CD8-positive, alpha-beta memory T cell (primary cell): ENCODE data around the gene RAVER1. TPM values are rescaled to one million over a fixed set of nuclear protein-coding genes. Genes with fewer than 3 reads are reported as not detected.
"Not testable (repeated sequence)": the region's sequence is repeated elsewhere in the genome, so short reads cannot be mapped to it uniquely, and the experiment has no call there.

ENCODE experiments used
- CTCF ChIA-PET: fragments of 350-600 bp; sonication (Branson Sonifier 250); formaldehyde crosslinking; loops from one replicate; lab custom pipeline; 2021; ENCODE audit warnings: antibody characterized with exemption; lab: Charles Lee
- POLR2A ChIA-PET: fragments of 350-600 bp; sonication (Branson Sonifier 250); formaldehyde crosslinking; loops from one replicate; lab custom pipeline; 2021; ENCODE audit warnings: antibody characterized with exemption; lab: Charles Lee
- DNase-seq, 5 donors: peaks; one replicate each; pipeline versions ENCODE4 v3.0.0 to v3.0.0-alpha.2; 2020 to 2022; ENCODE audit warnings: mixed read lengths in 1 of 5
- H3K27ac ChIP-seq: one replicate; pipeline ENCODE4 v1.7.0; 2013; ENCODE audit warnings: low read depth, mild to moderate bottlenecking, low read length, moderate library complexity
- H3K27me3 ChIP-seq: 2 replicates; pipeline ENCODE4 v1.7.0; 2013; ENCODE audit warnings: low read length, mild to moderate bottlenecking; ENCODE audit not compliant: insufficient read depth, poor library complexity, severe bottlenecking
- H3K36me3 ChIP-seq: 2 replicates; pipeline ENCODE4 v1.7.0; 2013; ENCODE audit warnings: mild to moderate bottlenecking, low read length, moderate library complexity; ENCODE audit not compliant: insufficient read depth
- H3K4me1 ChIP-seq: 2 replicates; pipeline ENCODE4 v1.7.0; 2013; ENCODE audit warnings: mild to moderate bottlenecking, low read length, moderate library complexity; ENCODE audit not compliant: insufficient read depth
- H3K4me3 ChIP-seq: 2 replicates; pipeline ENCODE4 v1.7.0; 2013; ENCODE audit warnings: mild to moderate bottlenecking, low read length
- H3K9me3 ChIP-seq: 2 replicates; pipeline ENCODE4 v1.7.0; 2013; ENCODE audit warnings: mild to moderate bottlenecking, low read length
- H3K27ac Mint-ChIP-seq, 8 donors: one replicate each; pipeline ENCODE4 v1.8.0; 2020 to 2021; ENCODE audit warnings: mixed read lengths in 8 of 8, mild to moderate bottlenecking in 6 of 8, inconsistent platforms in 3 of 8, moderate library complexity in 3 of 8
- H3K27me3 Mint-ChIP-seq, 2 donors: one replicate each; pipeline ENCODE4 v1.8.0; 2020 to 2021; ENCODE audit warnings: mixed read lengths in 2 of 2, mild to moderate bottlenecking in 1 of 2, moderate library complexity in 1 of 2
- H3K36me3 Mint-ChIP-seq, 3 donors: one replicate each; pipeline ENCODE4 v1.8.0; 2020 to 2021; ENCODE audit warnings: mixed read lengths in 3 of 3, inconsistent platforms in 1 of 3, mild to moderate bottlenecking in 1 of 3
- H3K4me1 Mint-ChIP-seq, 3 donors: one replicate each; pipeline ENCODE4 v1.8.0; 2020 to 2021; ENCODE audit warnings: mixed read lengths in 3 of 3, inconsistent platforms in 1 of 3, mild to moderate bottlenecking in 1 of 3
- H3K4me3 Mint-ChIP-seq, 7 donors: one replicate each; pipeline ENCODE4 v1.8.0; 2020 to 2021; ENCODE audit warnings: mixed read lengths in 7 of 7, mild to moderate bottlenecking in 6 of 7, moderate library complexity in 4 of 7, inconsistent platforms in 2 of 7
- H3K9me3 Mint-ChIP-seq, 5 donors: one replicate each; pipeline ENCODE4 v1.8.0; 2020 to 2022; ENCODE audit warnings: mixed read lengths in 5 of 5, mild to moderate bottlenecking in 3 of 5, moderate library complexity in 2 of 5, inconsistent platforms in 1 of 5
- polyA plus RNA-seq: library from polyadenylated mRNA; unstranded; fragments of 300-500 nt; fragmentation: Illumina TruSeq; gene quantifications from one replicate; pipeline ENCODE4 v1.2.3, GENCODE V29; 2021
- total RNA-seq, 2 experiments: library from RNA; stranded (reverse); gene quantifications; one replicate each; pipeline ENCODE4 v1.2.3, GENCODE V29; 2021

Gene RAVER1
- total and polyA plus RNA-seq, 3 experiments from 2014 or later, result 24.1 to 98.5 (median 91.5) TPM

DNA sequence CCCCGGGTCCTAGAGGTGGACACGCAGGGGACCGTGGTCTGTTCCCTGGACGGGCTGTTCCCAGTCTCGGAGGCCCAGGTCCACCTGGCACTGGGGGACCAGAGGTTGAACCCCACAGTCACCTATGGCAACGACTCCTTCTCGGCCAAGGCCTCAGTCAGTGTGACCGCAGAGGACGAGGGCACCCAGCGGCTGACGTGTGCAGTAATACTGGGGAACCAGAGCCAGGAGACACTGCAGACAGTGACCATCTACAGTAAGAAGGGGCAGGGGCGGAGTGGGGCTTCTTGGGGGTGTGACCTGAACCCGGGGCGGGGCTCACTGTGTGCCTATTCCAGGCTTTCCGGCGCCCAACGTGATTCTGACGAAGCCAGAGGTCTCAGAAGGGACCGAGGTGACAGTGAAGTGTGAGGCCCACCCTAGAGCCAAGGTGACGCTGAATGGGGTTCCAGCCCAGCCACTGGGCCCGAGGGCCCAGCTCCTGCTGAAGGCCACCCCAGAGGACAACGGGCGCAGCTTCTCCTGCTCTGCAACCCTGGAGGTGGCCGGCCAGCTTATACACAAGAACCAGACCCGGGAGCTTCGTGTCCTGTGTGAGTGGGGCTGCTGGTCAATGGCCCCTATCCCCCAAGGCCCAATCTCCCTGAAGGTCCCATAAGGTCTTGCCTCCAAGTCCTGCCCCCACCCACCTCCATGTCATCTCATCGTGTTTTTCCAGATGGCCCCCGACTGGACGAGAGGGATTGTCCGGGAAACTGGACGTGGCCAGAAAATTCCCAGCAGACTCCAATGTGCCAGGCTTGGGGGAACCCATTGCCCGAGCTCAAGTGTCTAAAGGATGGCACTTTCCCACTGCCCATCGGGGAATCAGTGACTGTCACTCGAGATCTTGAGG, 49.0 kb downstream of the RAVER1 start:
- Mint-ChIP-seq H3K4me3 (no peak overlapping the region), H3K36me3 (peaks cover 12 to 46% (median 15%) of the 10 kb centered on the region in 3 donors), H3K9me3 (no peaks in the 10 kb centered on the region), H3K4me1 (peaks cover 45 to 54% (median 49%) of the 10 kb centered on the region in 3 donors), H3K27ac (no peak overlapping the region), H3K27me3 (peaks cover 12 to 19% of the 10 kb centered on the region in 2 donors)
- Histone ChIP-seq H3K27ac (no peak overlapping the region), H3K27me3 (peaks cover 17% of the 10 kb centered on the region), H3K4me1 (peaks cover 34% of the 10 kb centered on the region), H3K4me3 (no peak overlapping the region), H3K36me3 (peaks cover 10% of the 10 kb centered on the region), H3K9me3 (no peaks in the 10 kb centered on the region)
- ChIA-PET CTCF (interaction anchor here (0.6 to 1.2 kb wide), 2 partner anchors 14 to 106 kb away, joined by 3 read pairs; no protein-coding TSS in a partner anchor), POLR2A (no interaction called here)
- DNase-seq, result no peak

DNA sequence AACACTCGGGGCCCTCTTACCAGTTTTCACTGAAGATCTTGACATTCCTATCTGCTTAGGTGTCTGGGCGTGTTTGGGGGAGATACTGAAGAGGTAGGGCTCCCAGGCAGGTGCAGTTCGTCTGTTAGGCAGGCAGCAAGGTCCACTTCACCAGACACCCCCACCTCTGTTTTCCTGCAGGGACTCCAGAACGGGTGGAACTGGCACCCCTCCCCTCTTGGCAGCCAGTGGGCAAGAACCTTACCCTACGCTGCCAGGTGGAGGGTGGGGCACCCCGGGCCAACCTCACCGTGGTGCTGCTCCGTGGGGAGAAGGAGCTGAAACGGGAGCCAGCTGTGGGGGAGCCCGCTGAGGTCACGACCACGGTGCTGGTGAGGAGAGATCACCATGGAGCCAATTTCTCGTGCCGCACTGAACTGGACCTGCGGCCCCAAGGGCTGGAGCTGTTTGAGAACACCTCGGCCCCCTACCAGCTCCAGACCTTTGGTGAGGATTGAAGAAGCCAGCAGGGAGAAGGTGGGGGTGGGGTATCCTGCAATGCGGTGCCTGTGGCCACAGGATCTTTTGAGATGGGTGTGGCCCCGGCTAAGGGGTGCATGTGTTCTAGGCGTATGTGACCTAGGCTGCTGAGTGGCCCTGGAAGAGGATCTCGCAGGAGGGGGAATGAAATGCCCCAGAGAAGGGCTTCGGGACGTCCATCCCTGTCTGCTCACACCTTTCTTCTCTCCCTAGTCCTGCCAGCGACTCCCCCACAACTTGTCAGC, 49.8 kb downstream of the RAVER1 start:
- Mint-ChIP-seq H3K9me3 (no peaks in the 10 kb centered on the region), H3K4me3 (no peak overlapping the region), H3K36me3 (peaks cover 12 to 50% (median 16%) of the 10 kb centered on the region in 3 donors), H3K27me3 (peaks cover 5 to 11% of the 10 kb centered on the region in 2 donors), H3K4me1 (peaks cover 40 to 52% (median 46%) of the 10 kb centered on the region in 3 donors), H3K27ac (peak overlapping the region in 2 of 8 donors; percentile 29 to 58)
- Histone ChIP-seq H3K36me3 (peaks cover 10% of the 10 kb centered on the region), H3K4me1 (peaks cover 26% of the 10 kb centered on the region), H3K27me3 (peaks cover 12% of the 10 kb centered on the region), H3K27ac (no peak overlapping the region), H3K4me3 (no peak overlapping the region), H3K9me3 (no peaks in the 10 kb centered on the region)
- no peak for DNase-seq
- ChIA-PET CTCF (interaction anchor here (1.2 kb wide), 1 partner anchor 13 kb away, joined by 3 read pairs; no protein-coding TSS in a partner anchor), POLR2A (no interaction called here)

DNA sequence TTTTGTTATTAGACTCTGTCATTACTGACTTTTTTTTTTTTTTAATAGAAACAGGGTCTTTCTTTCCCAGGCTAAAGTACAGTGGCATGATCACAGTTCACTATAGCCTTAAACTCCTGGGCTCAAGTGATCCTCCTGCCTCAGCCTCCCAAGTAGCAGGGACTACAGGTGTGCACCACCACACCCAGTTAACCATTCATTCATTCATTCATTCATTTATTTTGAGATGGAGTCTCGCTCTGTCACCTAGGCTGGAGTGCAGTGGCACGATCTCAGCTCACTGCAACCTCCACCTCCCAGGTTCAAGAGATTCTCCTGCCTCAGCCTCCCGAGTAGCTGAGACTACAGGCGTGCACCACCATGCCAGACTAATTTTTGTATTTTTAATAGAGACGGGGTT, 51.3 kb downstream of the RAVER1 start:
- H3K4me3 ChIP-seq, DNase-seq, H3K9me3 ChIP-seq, POLR2A ChIA-PET, H3K27me3 Mint-ChIP-seq, H3K27me3 ChIP-seq, H3K4me3 Mint-ChIP-seq, H3K27ac ChIP-seq, CTCF ChIA-PET, H3K36me3 ChIP-seq, H3K9me3 Mint-ChIP-seq: not testable (repeated sequence)
- peaks cover 12% of the 10 kb centered on the region for H3K4me1 ChIP-seq
- H3K4me1 Mint-ChIP-seq, result peaks cover 32 to 45% (median 37%) of the 10 kb centered on the region in 3 donors
- H3K36me3 Mint-ChIP-seq, result peaks cover 12 to 58% (median 16%) of the 10 kb centered on the region in 3 donors
- H3K27ac Mint-ChIP-seq, result peak overlapping the region in 1 of 8 donors; percentile 75

DNA sequence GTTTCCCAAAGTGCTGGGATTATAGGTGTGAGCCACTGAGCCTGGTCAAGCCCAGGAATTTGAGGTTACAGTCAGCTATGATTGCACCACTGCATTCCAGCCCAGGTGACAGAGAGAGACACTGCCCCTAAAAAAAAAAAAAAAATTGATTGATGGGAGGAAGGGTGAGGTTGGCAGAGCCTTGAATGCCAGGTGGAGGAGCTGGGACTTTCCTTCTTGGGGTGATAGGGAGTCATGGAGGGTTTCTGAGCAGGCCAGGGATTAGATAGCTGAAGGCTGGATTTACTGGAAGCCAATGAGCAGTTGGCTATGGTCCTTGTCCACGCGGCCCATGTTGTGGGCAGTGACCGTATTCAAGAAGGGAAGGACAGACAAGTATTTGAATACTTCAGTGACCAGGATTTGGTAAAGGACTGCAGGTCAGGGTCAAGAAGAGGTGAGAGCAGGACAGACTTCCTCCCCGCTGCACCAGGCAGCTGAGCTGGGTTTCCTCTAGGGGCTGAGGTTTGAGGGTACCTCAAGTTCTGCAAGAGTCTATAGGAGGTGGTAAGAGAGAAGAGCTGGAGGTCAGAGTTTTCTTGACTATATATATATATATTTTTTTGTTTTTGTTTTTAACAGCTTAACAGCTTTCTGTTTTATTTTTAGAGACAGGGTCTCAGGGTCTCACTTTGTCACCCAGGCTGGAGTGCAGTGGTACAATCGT, 53.4 kb downstream of the RAVER1 start:
- Histone ChIP-seq H3K4me1 (no peaks in the 10 kb centered on the region), H3K9me3 (no peaks in the 10 kb centered on the region), H3K4me3 (no peak overlapping the region), H3K36me3 (peaks cover 2% of the 10 kb centered on the region), H3K27me3 (no peaks in the 10 kb centered on the region), H3K27ac (no peak overlapping the region)
- no peaks in the 10 kb centered on the region for H3K9me3 Mint-ChIP-seq
- no peaks in the 10 kb centered on the region for H3K27me3 Mint-ChIP-seq
- no peak for DNase-seq
- peak overlapping the region in 6 of 7 donors; percentile 9 to 72 (median 58) for H3K4me3 Mint-ChIP-seq
- POLR2A ChIA-PET, result interaction anchor here (0.7 to 1.3 kb wide), 3 partner anchors 10 to 281 kb away, joined by 4 to 13 read pairs (median 5); partner anchors contain the start of gene ICAM1
- peaks cover 17 to 30% (median 24%) of the 10 kb centered on the region in 3 donors for H3K4me1 Mint-ChIP-seq
- H3K27ac Mint-ChIP-seq, result peak overlapping the region; percentile 24 to 95 (median 92)
- CTCF ChIA-PET, result interaction anchor here (0.9 to 3.4 kb wide), 6 partner anchors 10 to 109 kb away, joined by 3 to 27 read pairs (median 6); partner anchors contain the start of gene ICAM1
- peaks cover 3 to 50% (median 5%) of the 10 kb centered on the region in 3 donors for H3K36me3 Mint-ChIP-seq

DNA sequence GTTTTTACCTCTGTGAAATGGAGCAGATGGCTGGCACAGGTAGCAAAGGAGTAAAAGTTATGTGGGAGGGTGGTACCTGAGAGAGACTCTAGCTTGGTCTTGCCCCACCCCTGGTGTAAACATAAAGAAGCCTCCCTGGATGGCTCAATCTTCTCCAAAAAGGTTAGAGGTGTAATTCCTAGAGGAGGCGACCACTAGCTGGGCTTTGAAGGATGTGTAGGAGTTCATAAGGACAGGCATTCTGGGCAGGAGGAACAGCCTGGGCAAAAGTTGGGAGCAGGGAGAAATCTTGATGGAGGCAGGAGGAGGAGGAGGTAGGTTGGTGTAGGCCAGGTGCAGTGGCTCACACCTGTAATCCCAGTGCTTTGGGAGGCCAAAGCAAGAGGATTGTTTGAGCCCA, 54.4 kb downstream of the RAVER1 start:
- Histone ChIP-seq H3K27me3 (no peaks in the 10 kb centered on the region), H3K36me3 (no peaks in the 10 kb centered on the region), H3K9me3 (no peaks in the 10 kb centered on the region), H3K4me3 (no peak overlapping the region), H3K4me1 (no peaks in the 10 kb centered on the region), H3K27ac (no peak overlapping the region)
- CTCF ChIA-PET, result interaction anchor here (1.5 to 3.4 kb wide), 3 partner anchors 9 to 109 kb away, joined by 3 to 27 read pairs (median 17); partner anchors contain the start of gene ICAM1
- H3K27me3 Mint-ChIP-seq, result peaks cover 0 to 1% of the 10 kb centered on the region in 2 donors
- H3K36me3 Mint-ChIP-seq, result peaks cover 0 to 47% (median 4%) of the 10 kb centered on the region in 3 donors
- H3K4me3 Mint-ChIP-seq, result peak overlapping the region in 3 of 7 donors; percentile 18 to 61 (median 52)
- POLR2A ChIA-PET, result no interaction called here
- H3K27ac Mint-ChIP-seq, result peak overlapping the region in 5 of 8 donors; percentile 11 to 87 (median 73)
- H3K9me3 Mint-ChIP-seq, result no peaks in the 10 kb centered on the region
- peaks cover 23 to 37% (median 27%) of the 10 kb centered on the region in 3 donors for H3K4me1 Mint-ChIP-seq
- no peak for DNase-seq

DNA sequence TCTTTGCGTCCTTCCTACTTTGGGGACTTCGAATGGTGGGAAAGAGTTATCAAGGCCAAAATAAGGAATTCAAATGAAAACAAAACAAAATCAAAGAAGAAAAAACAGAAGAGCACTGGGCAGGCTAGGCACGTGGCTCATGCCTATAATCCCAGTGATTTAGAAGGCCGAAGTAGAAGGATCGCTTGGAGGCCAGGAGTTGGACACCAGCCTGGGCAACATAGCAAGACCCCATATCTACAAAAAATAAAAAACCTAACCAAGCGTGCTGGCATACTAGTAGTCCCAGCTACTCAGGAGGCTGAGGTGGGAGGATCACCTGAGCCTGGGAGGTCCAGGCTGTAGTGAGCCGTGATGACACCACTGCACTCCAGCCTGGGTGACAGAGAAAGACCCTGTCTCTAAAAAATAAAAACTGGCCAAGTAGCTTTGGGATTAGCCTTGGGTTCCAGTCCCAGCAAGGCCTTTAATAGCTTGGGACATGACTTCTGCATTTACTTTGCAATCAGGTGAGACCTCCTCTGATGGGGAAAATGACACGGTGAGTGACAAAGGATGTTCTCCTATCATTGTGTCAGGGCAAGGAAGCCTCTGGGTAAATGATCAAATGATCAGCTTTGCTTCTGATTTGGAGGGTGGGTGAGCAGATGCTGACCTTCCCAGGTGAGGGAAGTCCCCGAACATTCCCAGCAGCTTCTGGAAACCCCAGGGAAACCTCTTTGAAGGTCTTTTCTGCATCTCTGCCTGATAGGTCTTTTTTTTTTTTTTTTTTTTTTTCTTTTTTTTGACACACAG, 55.3 kb downstream of the RAVER1 start:
- Mint-ChIP-seq H3K9me3 (no peaks in the 10 kb centered on the region), H3K27me3 (peaks cover 0 to 1% of the 10 kb centered on the region in 2 donors), H3K27ac (peak overlapping the region in 5 of 8 donors; percentile 18 to 38 (median 27)), H3K4me1 (peaks cover 24 to 39% (median 28%) of the 10 kb centered on the region in 3 donors), H3K4me3 (no peak overlapping the region), H3K36me3 (peaks cover 0 to 40% (median 4%) of the 10 kb centered on the region in 3 donors)
- no peak overlapping the region for H3K27ac ChIP-seq
- no peaks in the 10 kb centered on the region for H3K27me3 ChIP-seq
- H3K36me3 ChIP-seq, result no peaks in the 10 kb centered on the region
- no peaks in the 10 kb centered on the region for H3K4me1 ChIP-seq
- H3K9me3 ChIP-seq, result no peaks in the 10 kb centered on the region
- no peak overlapping the region for H3K4me3 ChIP-seq
- CTCF ChIA-PET, result interaction anchor here (1.0 to 3.4 kb wide), 8 partner anchors 8 to 110 kb away, joined by 3 to 27 read pairs (median 4); partner anchors contain the start of genes ICAM1 and RAVER1
- no peak for DNase-seq
- POLR2A ChIA-PET, result no interaction called here
